Nephron progenitor cell (in vitro differentiated cells): ENCODE data around the gene P2RY6.
"Not testable (repeated sequence)": the region's sequence is repeated elsewhere in the genome, so short reads cannot be mapped to it uniquely, and the experiment has no call there.

ENCODE experiments used
- DNase-seq: peaks from one replicate; pipeline ENCODE4 v3.0.0; 2021
- H3K27ac Mint-ChIP-seq: 2 replicates; pipeline ENCODE4 v1.8.0; 2021; ENCODE audit warnings: mild to moderate bottlenecking, moderate library complexity, mixed read lengths
- H3K27me3 Mint-ChIP-seq: 2 replicates; pipeline ENCODE4 v1.8.0; 2021; ENCODE audit warnings: mild to moderate bottlenecking, low read depth, mixed read lengths; ENCODE audit not compliant: poor library complexity
- H3K36me3 Mint-ChIP-seq: 2 replicates; pipeline ENCODE4 v1.8.0; 2021; ENCODE audit warnings: low read depth, mixed read lengths
- H3K4me1 Mint-ChIP-seq: 2 replicates; pipeline ENCODE4 v1.8.0; 2021; ENCODE audit warnings: mixed read lengths
- H3K4me3 Mint-ChIP-seq: 2 replicates; pipeline ENCODE4 v1.8.0; 2021; ENCODE audit warnings: mild to moderate bottlenecking, moderate library complexity, mixed read lengths
- H3K9me3 Mint-ChIP-seq: 2 replicates; pipeline ENCODE4 v1.8.0; 2021; ENCODE audit warnings: mild to moderate bottlenecking, moderate library complexity, mixed read lengths
- TF ChIP-seq, protein P1 (sequence below): fragments of 200-600 bp; sonication (generic); IDR thresholded peaks from 2 replicates; pipeline ENCODE4 v1.5.0; 2021; ENCODE audit warnings: antibody characterized with exemption

Gene P2RY6

DNA sequence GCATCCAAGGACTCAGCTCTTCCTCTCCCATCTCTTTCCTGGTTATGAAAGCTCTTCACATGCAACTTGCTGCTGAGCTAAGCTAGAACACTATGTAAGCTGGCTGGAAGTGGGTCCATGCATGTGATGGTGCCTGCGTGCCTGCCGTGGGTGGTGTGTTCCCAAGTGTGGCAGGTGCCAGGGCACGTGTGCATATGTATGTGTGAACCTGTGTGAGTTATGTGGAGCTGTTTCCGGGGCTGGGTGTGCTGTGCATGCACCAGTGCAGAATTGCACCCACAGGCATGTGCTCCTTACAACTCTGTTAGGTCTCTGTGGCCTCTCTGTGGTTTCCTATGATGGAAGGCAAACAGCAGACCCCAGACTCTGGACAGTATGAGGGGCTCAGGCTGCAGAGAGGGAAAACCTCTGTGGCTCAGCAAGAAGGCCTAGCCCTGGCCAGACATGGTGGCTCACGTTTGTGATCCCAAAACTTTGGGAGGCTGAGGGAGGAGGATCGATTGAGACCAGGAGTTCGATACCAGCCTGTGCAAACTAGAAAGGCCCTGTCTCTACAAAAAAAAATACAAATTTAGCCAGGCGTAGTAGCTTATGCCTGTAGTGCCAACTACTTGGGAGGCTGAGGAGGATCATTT lies 4.1 kb upstream of the P2RY6 start:
- no peak overlapping the region for H3K27ac Mint-ChIP-seq

DNA sequence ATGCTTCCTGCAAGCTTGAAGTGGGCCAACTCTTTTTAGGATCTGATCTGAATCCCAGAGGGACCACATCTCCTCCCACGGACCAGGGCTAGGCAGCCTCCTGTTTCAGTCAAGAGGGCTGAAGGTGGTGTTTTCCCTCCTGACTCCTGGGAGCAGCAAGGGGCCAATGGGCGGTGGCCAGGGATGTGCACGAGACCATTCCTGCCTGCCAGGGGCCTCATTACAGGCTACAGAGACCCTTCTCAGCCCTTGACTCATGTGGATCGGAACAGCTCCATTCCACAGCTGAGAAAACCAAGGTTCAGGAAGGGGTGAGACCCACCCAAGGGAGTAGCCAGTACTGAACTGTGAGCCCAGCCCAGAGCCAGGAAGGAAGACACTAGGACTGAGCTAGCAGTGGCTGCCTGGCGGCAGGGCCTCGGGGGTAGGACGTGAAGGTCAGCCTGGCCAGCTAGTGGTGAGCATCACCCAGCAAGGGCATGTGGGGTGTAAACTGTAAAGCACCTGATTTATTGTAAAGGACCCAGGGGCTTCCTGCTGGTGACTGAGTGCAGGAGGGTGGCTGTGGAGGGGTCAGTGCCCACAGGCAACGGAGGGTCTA lies 3.4 kb upstream of the P2RY6 start:
- Mint-ChIP-seq H3K27ac (no peak overlapping the region), H3K27me3 (peaks cover 53% of the 10 kb centered on the region), H3K4me1 (peaks cover 41% of the 10 kb centered on the region), H3K9me3 (no peaks in the 10 kb centered on the region), H3K36me3 (no peaks in the 10 kb centered on the region), H3K4me3 (no peak overlapping the region)
- DNase-seq = peak; percentile 1
- TF ChIP-seq, protein P1, sequence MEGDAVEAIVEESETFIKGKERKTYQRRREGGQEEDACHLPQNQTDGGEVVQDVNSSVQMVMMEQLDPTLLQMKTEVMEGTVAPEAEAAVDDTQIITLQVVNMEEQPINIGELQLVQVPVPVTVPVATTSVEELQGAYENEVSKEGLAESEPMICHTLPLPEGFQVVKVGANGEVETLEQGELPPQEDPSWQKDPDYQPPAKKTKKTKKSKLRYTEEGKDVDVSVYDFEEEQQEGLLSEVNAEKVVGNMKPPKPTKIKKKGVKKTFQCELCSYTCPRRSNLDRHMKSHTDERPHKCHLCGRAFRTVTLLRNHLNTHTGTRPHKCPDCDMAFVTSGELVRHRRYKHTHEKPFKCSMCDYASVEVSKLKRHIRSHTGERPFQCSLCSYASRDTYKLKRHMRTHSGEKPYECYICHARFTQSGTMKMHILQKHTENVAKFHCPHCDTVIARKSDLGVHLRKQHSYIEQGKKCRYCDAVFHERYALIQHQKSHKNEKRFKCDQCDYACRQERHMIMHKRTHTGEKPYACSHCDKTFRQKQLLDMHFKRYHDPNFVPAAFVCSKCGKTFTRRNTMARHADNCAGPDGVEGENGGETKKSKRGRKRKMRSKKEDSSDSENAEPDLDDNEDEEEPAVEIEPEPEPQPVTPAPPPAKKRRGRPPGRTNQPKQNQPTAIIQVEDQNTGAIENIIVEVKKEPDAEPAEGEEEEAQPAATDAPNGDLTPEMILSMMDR = no peak

More for the DNA sequence above, 4.1 kb upstream of the P2RY6 start:
- TF ChIP-seq, protein P1 = no peak
- Mint-ChIP-seq H3K9me3 (peaks cover 3% of the 10 kb centered on the region), H3K36me3 (no peaks in the 10 kb centered on the region), H3K4me3 (no peak overlapping the region), H3K4me1 (peaks cover 35% of the 10 kb centered on the region), H3K27me3 (peaks cover 56% of the 10 kb centered on the region)
- DNase-seq = peak; percentile 1

DNA sequence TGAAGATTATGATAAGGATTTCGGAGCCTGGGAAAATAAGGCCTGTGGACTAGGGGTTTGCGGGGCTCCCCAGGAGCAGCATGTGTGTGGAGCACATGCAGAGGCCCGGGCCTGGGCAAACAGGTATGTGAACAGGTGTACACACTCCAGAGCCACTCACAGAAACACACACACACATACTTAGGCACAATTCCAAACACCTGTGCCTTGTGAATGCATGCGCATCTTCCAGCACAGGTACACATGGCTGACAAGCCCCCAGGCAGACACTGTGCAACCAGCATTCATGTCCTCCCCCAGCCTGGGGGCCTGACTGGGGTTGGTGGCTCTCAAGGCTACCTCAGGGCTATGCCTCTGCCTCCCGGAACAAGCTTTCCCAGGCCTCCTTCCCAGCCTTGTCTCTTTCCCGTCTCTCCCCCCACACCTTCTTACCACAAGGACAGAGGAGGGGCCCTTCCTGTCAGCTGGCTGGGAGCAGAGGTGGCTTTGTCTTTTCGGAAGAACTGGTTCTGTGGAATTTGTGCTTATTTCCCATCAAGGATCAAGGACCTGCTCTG lies 2.6 kb upstream of the P2RY6 start:
- peaks cover 45% of the 10 kb centered on the region for H3K27me3 Mint-ChIP-seq
- TF ChIP-seq, protein P1 = no peak
- DNase-seq = peak; percentile 1
- H3K4me1 Mint-ChIP-seq = peaks cover 47% of the 10 kb centered on the region
- no peak overlapping the region for H3K4me3 Mint-ChIP-seq
- H3K9me3 Mint-ChIP-seq = no peaks in the 10 kb centered on the region
- no peak overlapping the region for H3K27ac Mint-ChIP-seq
- H3K36me3 Mint-ChIP-seq = no peaks in the 10 kb centered on the region

DNA sequence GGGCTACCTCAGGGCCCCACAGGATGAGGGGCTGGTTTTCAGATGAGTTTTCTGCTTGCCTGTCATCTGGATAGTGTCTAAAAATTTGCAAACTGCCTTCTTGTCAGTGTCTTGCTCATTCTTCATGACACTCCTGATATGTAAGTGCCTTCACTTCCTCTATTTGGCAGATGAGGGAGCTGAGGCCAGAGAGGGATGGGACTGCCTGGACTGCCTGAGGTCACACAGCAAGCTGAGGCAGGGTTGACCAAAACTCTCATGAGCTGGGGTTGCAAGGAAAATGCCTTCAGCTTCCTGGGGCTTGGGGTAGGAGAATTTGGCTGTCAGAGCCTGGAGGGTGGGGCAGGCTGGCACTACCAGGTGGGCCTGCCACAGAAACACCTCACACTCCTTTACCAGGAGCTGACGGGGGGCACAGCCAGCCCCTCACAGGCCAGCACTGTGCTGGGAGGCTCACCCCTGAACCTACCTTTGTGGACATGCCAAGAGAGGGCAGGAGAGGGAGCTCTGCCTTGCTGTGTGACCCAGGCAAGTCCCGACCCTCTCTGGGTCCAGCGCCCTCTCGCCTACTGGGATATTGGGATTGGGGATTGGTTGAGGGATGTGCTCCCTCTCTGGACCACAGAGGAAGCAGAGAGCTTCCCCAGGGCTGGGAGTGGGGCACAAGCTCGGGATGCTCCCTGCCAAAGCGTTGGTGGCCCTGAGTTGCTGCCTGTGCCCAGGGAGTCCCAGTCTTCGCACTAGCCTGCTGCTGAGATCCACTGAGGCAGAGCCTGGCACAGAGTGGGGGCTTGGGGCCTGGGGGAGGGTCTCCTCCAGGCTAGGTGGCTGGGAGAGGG lies 1.9 kb upstream of the P2RY6 start:
- no peaks in the 10 kb centered on the region for H3K36me3 Mint-ChIP-seq
- H3K4me1 Mint-ChIP-seq = peaks cover 50% of the 10 kb centered on the region
- no peaks in the 10 kb centered on the region for H3K9me3 Mint-ChIP-seq
- peaks cover 41% of the 10 kb centered on the region for H3K27me3 Mint-ChIP-seq
- TF ChIP-seq, protein P1 = no peak
- no peak overlapping the region for H3K4me3 Mint-ChIP-seq
- peak; percentile 1 for DNase-seq
- H3K27ac Mint-ChIP-seq = no peak overlapping the region

DNA sequence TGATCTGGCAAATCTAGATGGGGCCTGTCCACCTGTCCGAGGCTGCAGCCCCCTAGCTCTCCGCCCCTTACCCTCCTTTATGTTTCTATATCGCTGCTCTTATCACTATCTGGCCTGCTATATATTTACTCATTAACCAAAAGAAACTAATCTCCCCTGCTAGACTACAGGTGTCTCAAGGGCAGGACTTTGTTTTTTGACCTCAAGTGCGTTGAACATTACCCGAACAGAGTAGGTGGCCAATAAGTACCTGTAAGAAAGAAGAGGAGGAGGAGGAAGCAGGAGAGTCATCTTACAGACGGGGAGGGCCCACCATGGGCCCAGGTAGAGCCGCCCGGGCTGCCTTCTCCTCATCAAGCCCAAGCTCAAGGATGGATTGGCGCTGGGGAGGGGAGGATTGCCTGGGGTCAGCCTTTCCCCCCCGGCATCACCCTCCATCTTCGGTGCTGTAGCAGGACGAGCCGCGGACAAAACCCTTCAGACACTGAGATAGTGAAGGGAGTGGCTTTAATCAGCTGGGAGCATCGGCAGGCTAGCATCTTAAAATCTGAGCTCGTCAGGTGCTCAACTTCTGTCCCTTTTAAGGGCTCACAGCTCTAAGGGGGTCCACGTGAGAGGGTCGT lies 1.2 kb upstream of the P2RY6 start:
- H3K9me3 Mint-ChIP-seq = no peaks in the 10 kb centered on the region
- DNase-seq = peak; percentile 0
- no peak overlapping the region for H3K4me3 Mint-ChIP-seq
- TF ChIP-seq, protein P1 = no peak
- peak overlapping the region; percentile 86 for H3K27ac Mint-ChIP-seq
- H3K4me1 Mint-ChIP-seq = peaks cover 51% of the 10 kb centered on the region
- peaks cover 34% of the 10 kb centered on the region for H3K27me3 Mint-ChIP-seq
- no peaks in the 10 kb centered on the region for H3K36me3 Mint-ChIP-seq

DNA sequence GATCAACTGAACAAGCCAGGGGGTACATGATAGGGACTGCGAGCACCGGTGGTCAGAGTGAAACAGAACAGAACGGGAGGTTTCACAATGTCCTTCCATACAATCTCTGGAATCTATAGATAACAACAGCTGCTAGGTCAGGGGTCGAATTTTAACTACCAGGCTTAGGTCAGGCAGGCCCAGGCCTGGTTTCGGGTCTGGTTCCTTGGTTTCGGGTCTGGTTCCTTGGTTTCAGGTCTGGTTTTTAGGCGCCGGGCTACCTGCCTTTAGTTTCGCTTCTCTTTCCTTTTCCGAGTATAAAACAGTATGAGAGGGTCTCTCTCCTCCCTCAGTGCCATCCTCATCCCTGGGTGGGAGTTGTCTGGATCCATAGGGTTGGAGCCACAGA lies 666 bp upstream of the P2RY6 start:
- peaks cover 28% of the 10 kb centered on the region for H3K27me3 Mint-ChIP-seq
- not testable (repeated sequence) for H3K4me3 Mint-ChIP-seq, DNase-seq, H3K9me3 Mint-ChIP-seq, H3K36me3 Mint-ChIP-seq
- H3K27ac Mint-ChIP-seq = peak overlapping the region; percentile 86
- H3K4me1 Mint-ChIP-seq = peaks cover 51% of the 10 kb centered on the region
